ENCODE results near the gene IL17D.
"Not testable (repeated sequence)": the region's sequence is repeated elsewhere in the genome, so short reads cannot be mapped to it uniquely, and the experiment has no call there.

IL17D gene

DNA sequence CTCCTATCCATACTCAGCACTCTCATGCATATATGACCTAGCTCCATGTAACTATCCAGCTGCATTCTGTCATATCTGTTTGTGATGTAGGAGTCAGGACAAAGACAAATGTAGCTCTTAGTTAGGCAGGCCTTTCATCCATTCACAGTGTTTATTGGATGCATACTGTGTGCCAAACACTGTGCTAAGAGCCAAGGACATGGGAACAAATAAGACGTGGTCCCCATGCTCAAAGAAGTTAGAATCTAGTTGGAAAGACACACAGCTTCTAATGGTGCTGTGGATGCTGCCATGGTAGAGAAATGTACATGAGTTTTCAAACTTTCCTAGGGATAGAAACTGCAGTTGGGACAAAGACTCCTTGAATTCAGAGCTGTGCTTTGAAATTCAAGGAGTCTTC is 31.7 kb upstream of the IL17D start:
- no peak overlapping the region for H3K4me3 ChIP-seq (ENCODE audit: insufficient read length, low read depth)
- peaks cover 2% of the 10 kb centered on the region for H3K36me3 ChIP-seq (ENCODE audit: insufficient read depth, insufficient read length, low read length)
- H3K4me1 ChIP-seq (ENCODE audit: insufficient read depth, insufficient read length), result no peaks in the 10 kb centered on the region
- TF ChIP-seq SUZ12 (IDR thresholded peaks at IDR 0.05; ENCODE audit: extremely low read depth, insufficient read depth, insufficient read length), result no peak
- no peak for TF ChIP-seq YY1 (IDR thresholded peaks at IDR 0.05; ENCODE audit: insufficient read depth, insufficient read length)
- no peak for TF ChIP-seq ZNF274 (IDR thresholded peaks at IDR 0.05; ENCODE audit: low read depth, low read length)
- no peaks in the 10 kb centered on the region for H3K27me3 ChIP-seq (ENCODE audit: insufficient read depth, insufficient read length)
- DNase-seq (ENCODE audit: low read depth, low spot score), result no peak
- H3K9me3 ChIP-seq (ENCODE audit: insufficient read depth, low read length), result no peaks in the 10 kb centered on the region
- H3K9ac ChIP-seq (ENCODE audit: insufficient read length, low read depth), result no peak overlapping the region

DNA sequence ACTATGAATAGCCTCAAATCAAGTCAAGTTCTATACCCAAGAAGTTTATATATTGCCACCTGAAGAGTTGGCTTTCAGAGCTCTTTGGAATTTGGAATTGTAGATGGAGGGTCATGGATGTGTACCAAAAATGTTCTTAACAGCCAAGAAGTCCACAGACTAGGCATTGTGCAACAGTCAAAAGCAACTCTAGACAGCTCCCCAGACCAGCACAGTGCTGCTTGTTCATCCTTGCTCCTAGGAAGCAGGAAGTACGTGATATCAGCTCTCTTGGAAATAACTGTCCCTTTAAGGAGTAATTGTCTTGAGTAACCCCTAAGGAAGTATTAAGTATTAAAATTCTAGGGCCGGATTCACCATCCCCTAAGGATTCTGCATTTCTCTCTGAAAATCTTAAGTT is 30.7 kb upstream of the IL17D start:
- H3K27me3 ChIP-seq (ENCODE audit: insufficient read depth, insufficient read length), result no peaks in the 10 kb centered on the region
- no peak overlapping the region for H3K4me3 ChIP-seq (ENCODE audit: insufficient read length, low read depth)
- H3K9ac ChIP-seq (ENCODE audit: insufficient read length, low read depth), result no peak overlapping the region
- no peak for DNase-seq (ENCODE audit: low read depth, low spot score)
- TF ChIP-seq YY1 (IDR thresholded peaks at IDR 0.05; ENCODE audit: insufficient read depth, insufficient read length) (no peak), ZNF274 (IDR thresholded peaks at IDR 0.05; ENCODE audit: low read depth, low read length) (no peak), SUZ12 (IDR thresholded peaks at IDR 0.05; ENCODE audit: extremely low read depth, insufficient read depth, insufficient read length) (no peak)
- H3K9me3 ChIP-seq (ENCODE audit: insufficient read depth, low read length), result no peaks in the 10 kb centered on the region
- no peaks in the 10 kb centered on the region for H3K4me1 ChIP-seq (ENCODE audit: insufficient read depth, insufficient read length)
- peaks cover 2% of the 10 kb centered on the region for H3K36me3 ChIP-seq (ENCODE audit: insufficient read depth, insufficient read length, low read length)

DNA sequence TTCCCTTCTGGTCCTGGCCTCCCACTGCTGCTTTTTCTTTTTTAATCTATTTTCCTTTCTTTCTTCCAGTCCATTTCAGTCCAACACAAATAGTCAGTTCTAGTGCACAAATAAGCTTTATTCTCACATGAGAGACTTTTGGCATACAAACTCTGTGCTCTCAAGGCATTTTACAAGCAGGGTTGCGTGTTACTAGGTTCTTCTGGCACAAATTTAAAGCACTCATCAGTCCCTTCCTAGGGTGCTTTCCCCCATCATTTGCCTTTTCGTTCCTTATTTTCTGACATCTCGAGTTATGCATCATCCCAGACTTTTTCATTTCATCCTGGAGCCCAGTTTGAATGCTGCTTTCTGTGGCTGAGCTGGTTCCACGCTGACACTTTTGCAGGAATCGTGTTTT is 29.8 kb upstream of the IL17D start:
- no peaks in the 10 kb centered on the region for H3K27me3 ChIP-seq (ENCODE audit: insufficient read depth, insufficient read length)
- TF ChIP-seq YY1 (IDR thresholded peaks at IDR 0.05; ENCODE audit: insufficient read depth, insufficient read length) (no peak), SUZ12 (IDR thresholded peaks at IDR 0.05; ENCODE audit: extremely low read depth, insufficient read depth, insufficient read length) (no peak), ZNF274 (IDR thresholded peaks at IDR 0.05; ENCODE audit: low read depth, low read length) (no peak)
- H3K4me1 ChIP-seq (ENCODE audit: insufficient read depth, insufficient read length), result no peaks in the 10 kb centered on the region
- H3K9ac ChIP-seq (ENCODE audit: insufficient read length, low read depth), result no peak overlapping the region
- no peaks in the 10 kb centered on the region for H3K9me3 ChIP-seq (ENCODE audit: insufficient read depth, low read length)
- no peak overlapping the region for H3K4me3 ChIP-seq (ENCODE audit: insufficient read length, low read depth)
- H3K36me3 ChIP-seq (ENCODE audit: insufficient read depth, insufficient read length, low read length), result peaks cover 2% of the 10 kb centered on the region
- no peak for DNase-seq (ENCODE audit: low read depth, low spot score)

DNA sequence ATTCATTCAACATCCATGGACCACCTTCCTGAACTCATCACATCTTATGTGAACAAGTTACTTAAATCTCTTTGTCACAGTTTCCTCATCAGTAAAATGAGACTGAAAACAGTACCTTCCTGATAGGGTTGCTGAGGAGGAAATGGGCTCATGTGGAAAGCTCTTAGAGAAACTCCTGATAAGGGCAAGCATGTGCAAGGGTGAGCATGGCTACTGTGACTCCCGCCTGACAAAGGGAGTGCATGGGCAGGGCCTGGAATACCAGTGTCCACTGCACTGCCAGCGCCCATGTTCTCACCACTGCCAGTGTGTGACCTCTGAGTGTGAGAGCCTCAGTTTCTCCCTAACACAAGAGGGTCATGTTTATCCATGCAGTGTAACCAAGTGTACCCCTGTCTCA is 27.3 kb upstream of the IL17D start:
- no peaks in the 10 kb centered on the region for H3K4me1 ChIP-seq (ENCODE audit: insufficient read depth, insufficient read length)
- peaks cover 2% of the 10 kb centered on the region for H3K36me3 ChIP-seq (ENCODE audit: insufficient read depth, insufficient read length, low read length)
- DNase-seq (ENCODE audit: low read depth, low spot score), result no peak
- H3K9me3 ChIP-seq (ENCODE audit: insufficient read depth, low read length), result no peaks in the 10 kb centered on the region
- H3K4me3 ChIP-seq (ENCODE audit: insufficient read length, low read depth), result no peak overlapping the region
- TF ChIP-seq YY1 (IDR thresholded peaks at IDR 0.05; ENCODE audit: insufficient read depth, insufficient read length) (no peak), SUZ12 (IDR thresholded peaks at IDR 0.05; ENCODE audit: extremely low read depth, insufficient read depth, insufficient read length) (no peak), ZNF274 (IDR thresholded peaks at IDR 0.05; ENCODE audit: low read depth, low read length) (no peak)
- no peak overlapping the region for H3K9ac ChIP-seq (ENCODE audit: insufficient read length, low read depth)
- H3K27me3 ChIP-seq (ENCODE audit: insufficient read depth, insufficient read length), result no peaks in the 10 kb centered on the region

DNA sequence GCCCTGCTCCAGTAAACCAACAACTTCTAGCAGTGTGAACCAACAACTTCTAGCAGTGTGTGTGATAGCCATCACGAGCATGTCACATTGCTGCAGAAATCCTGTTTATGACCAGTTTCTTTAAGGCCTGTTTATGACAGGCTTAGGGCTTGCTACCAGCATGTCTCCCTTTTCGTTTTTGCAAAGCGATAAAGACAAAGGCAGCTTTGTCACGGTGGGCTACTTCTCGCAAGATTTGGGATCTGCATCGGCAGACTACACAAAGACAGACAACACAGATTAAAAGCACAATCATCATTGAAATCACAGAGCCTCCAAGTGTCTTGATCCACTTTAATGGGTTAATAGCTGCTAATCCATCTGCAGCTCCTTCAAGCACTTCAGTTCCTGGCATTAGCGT is 24.9 kb upstream of the IL17D start:
- DNase-seq (ENCODE audit: low read depth, low spot score); H3K36me3 ChIP-seq (ENCODE audit: insufficient read depth, insufficient read length, low read length); H3K4me1 ChIP-seq (ENCODE audit: insufficient read depth, insufficient read length); H3K4me3 ChIP-seq (ENCODE audit: insufficient read length, low read depth); H3K9ac ChIP-seq (ENCODE audit: insufficient read length, low read depth); H3K9me3 ChIP-seq (ENCODE audit: insufficient read depth, low read length); H3K27me3 ChIP-seq (ENCODE audit: insufficient read depth, insufficient read length): not testable (repeated sequence)

DNA sequence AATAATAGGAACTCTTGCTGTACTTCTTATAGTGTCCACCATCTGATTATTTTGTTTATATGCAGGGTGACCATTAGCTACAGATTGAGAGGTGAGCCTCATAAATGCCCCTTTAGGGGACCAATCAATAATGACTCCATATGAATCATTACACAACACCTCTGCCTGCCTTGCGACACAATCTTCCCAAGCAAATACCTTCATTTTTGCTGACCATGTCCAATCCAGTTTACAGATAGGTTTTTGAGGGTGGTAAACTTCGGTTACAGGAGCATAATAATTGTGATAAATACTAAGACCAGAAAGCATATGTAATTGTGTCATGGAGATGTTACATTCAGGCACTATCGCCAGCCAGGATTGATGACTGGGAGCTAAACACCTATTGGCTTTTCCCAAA is 23.6 kb upstream of the IL17D start:
- Histone ChIP-seq H3K4me3 (ENCODE audit: insufficient read length, low read depth) (no peak overlapping the region), H3K36me3 (ENCODE audit: insufficient read depth, insufficient read length, low read length) (no peaks in the 10 kb centered on the region), H3K27me3 (ENCODE audit: insufficient read depth, insufficient read length) (no peaks in the 10 kb centered on the region), H3K9ac (ENCODE audit: insufficient read length, low read depth) (no peak overlapping the region), H3K9me3 (ENCODE audit: insufficient read depth, low read length) (no peaks in the 10 kb centered on the region), H3K4me1 (ENCODE audit: insufficient read depth, insufficient read length) (no peaks in the 10 kb centered on the region)
- TF ChIP-seq SUZ12 (IDR thresholded peaks at IDR 0.05; ENCODE audit: extremely low read depth, insufficient read depth, insufficient read length) (no peak), ZNF274 (IDR thresholded peaks at IDR 0.05; ENCODE audit: low read depth, low read length) (no peak), YY1 (IDR thresholded peaks at IDR 0.05; ENCODE audit: insufficient read depth, insufficient read length) (no peak)
- no peak for DNase-seq (ENCODE audit: low read depth, low spot score)

DNA sequence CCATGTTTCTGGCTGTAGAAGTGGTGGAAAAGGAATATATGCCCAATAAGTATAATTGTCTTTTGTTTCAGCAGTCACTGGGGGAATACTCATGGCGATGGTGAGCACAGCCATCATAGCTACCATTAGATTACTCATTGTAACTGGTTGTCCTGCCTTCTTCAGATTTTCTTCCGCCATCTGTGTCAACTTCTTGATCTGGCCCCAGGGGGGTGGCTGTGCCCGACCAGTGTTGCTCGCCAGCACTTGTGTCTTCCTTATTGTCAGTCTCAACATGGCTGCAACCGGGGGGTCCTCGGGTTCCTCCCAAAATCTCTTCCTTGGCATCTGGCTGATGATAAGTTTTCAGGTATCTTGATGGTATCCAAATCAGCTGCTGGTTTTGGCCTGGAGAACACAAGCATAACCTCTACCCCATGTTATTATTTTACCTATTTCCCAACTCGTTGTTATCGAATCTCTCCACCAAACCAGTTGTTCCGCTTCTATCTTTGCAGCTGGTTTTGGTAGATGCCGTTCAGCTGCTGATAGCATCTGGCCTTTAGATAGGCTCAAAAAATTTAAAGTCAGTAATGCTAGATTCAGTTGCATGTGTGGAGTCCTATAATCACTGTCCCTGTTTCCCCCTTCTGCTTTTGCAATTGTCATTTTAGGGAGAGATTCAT is 23.0 kb upstream of the IL17D start:
- no peak for DNase-seq (ENCODE audit: low read depth, low spot score)
- Histone ChIP-seq H3K4me1 (ENCODE audit: insufficient read depth, insufficient read length) (no peaks in the 10 kb centered on the region), H3K27me3 (ENCODE audit: insufficient read depth, insufficient read length) (no peaks in the 10 kb centered on the region), H3K4me3 (ENCODE audit: insufficient read length, low read depth) (no peak overlapping the region), H3K9me3 (ENCODE audit: insufficient read depth, low read length) (no peaks in the 10 kb centered on the region), H3K36me3 (ENCODE audit: insufficient read depth, insufficient read length, low read length) (no peaks in the 10 kb centered on the region), H3K9ac (ENCODE audit: insufficient read length, low read depth) (no peak overlapping the region)
- TF ChIP-seq SUZ12 (IDR thresholded peaks at IDR 0.05; ENCODE audit: extremely low read depth, insufficient read depth, insufficient read length) (no peak), ZNF274 (IDR thresholded peaks at IDR 0.05; ENCODE audit: low read depth, low read length) (no peak), YY1 (IDR thresholded peaks at IDR 0.05; ENCODE audit: insufficient read depth, insufficient read length) (no peak)

DNA sequence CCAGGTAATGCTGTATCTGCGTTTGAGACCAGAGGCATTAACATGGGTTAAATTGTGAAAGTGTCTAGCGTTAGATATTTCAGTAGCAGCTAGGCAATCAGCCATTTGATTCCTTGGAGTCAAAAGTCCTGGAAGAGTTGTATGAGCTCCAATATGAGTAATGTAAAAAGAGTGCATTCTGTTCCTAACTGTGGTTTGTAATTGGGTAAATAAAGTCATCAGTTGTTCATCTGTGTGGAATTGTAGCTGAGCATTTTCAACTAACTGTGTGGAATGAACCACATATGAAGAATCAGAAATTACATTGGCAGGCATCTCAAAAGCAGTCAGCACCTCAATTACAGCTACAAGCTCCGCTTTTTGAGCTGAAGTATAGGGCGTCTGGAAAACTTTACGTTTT is 22.0 kb upstream of the IL17D start:
- H3K9me3 ChIP-seq (ENCODE audit: insufficient read depth, low read length); H3K36me3 ChIP-seq (ENCODE audit: insufficient read depth, insufficient read length, low read length); DNase-seq (ENCODE audit: low read depth, low spot score); H3K4me1 ChIP-seq (ENCODE audit: insufficient read depth, insufficient read length); H3K4me3 ChIP-seq (ENCODE audit: insufficient read length, low read depth); H3K9ac ChIP-seq (ENCODE audit: insufficient read length, low read depth); H3K27me3 ChIP-seq (ENCODE audit: insufficient read depth, insufficient read length): not testable (repeated sequence)

Data from NT2/D1 (cell line).